H1 (cell line): ENCODE measurements around the gene PTPRG. TPM values are rescaled to one million over a fixed set of nuclear protein-coding genes. Genes with fewer than 3 reads are reported as not detected.

ENCODE experiments used
- CTCF ChIA-PET: fragments of 300-600 bp; sonication (Branson Sonifier 250); formaldehyde crosslinking; loops from one replicate; lab custom pipeline; 2021; ENCODE audit not compliant: partially characterized antibody; lab: Charles Lee
- POLR2A ChIA-PET: fragments of 300-600 bp; sonication (Branson Sonifier 250); formaldehyde crosslinking; loops from one replicate; lab custom pipeline; 2021; ENCODE audit warnings: inconsistent platforms; ENCODE audit not compliant: partially characterized antibody; lab: Charles Lee
- DNase-seq, 2 experiments: peaks; one replicate each; pipeline versions ENCODE4 v3.0.0 to v3.0.0-alpha.2; 2010 to 2022; ENCODE audit warnings: low spot score in 2 of 2, low read depth in 1 of 2, mixed read lengths in 1 of 2
- FAIRE-seq: peaks from 2 replicates; lab custom pipeline; 2011; peaks lifted over from hg19 to GRCh38; lab: Jason Lieb, UNC
- H2AFZ ChIP-seq: 2 replicates; pipeline ENCODE4 v1.8.1; 2012; ENCODE audit warnings: low read length, inconsistent platforms
- H2AK5ac ChIP-seq: 2 replicates; pipeline ENCODE4 v1.6.1; 2013; ENCODE audit warnings: low read depth, low read length
- H2BK120ac ChIP-seq: replicated peaks from 2 replicates; pipeline ENCODE3; 2013; ENCODE audit warnings: low read depth, low read length, inconsistent platforms
- H2BK12ac ChIP-seq: 2 replicates; pipeline ENCODE4 v1.6.1; 2013; ENCODE audit warnings: low read depth, low read length
- H2BK15ac ChIP-seq: 2 replicates; pipeline ENCODE4 v1.6.1; 2013; ENCODE audit warnings: low read length
- H2BK20ac ChIP-seq: 2 replicates; pipeline ENCODE4 v1.6.1; 2013; ENCODE audit warnings: low read length
- H2BK5ac ChIP-seq: 2 replicates; pipeline ENCODE4 v1.6.1; 2013; ENCODE audit warnings: low read depth, low read length
- H3K14ac ChIP-seq: 2 replicates; pipeline ENCODE4 v1.6.1; 2013; ENCODE audit warnings: inconsistent platforms; ENCODE audit not compliant: insufficient read length
- H3K18ac ChIP-seq: 2 replicates; pipeline ENCODE4 v1.6.1; 2013; ENCODE audit warnings: low read length; ENCODE audit errors: extremely low read depth
- H3K23ac ChIP-seq: 2 replicates; pipeline ENCODE4 v1.6.1; 2013; ENCODE audit warnings: inconsistent platforms; ENCODE audit not compliant: insufficient read length
- H3K23me2 ChIP-seq: 2 replicates; pipeline ENCODE4 v1.6.1; 2013; ENCODE audit warnings: low read depth, low read length
- H3K27ac ChIP-seq: 2 replicates; pipeline ENCODE4 v1.6.1; 2011; ENCODE audit warnings: low read depth, low read length, inconsistent platforms
- H3K27me3 ChIP-seq, 4 experiments: replicated peaks in 1 of 4; 1 replicate in 1 of 4; 2 replicates in 3 of 4; pipeline versions ENCODE4 v1.6.1 to v1.8.1; 2011 to 2013; ENCODE audit warnings: low read length in 3 of 4, mild to moderate bottlenecking in 3 of 4, inconsistent platforms in 2 of 4, mixed read lengths in 2 of 4, moderate library complexity in 1 of 4; ENCODE audit not compliant: control insufficient read depth in 3 of 4, insufficient read depth in 3 of 4; ENCODE audit errors: extremely low read depth in 1 of 4
- H3K36me3 ChIP-seq, 4 experiments: 2 replicates each; pipeline versions ENCODE4 v1.6.1 to v1.8.1; 2011 to 2013; ENCODE audit warnings: mild to moderate bottlenecking in 4 of 4, low read length in 3 of 4, moderate library complexity in 2 of 4, control low read depth in 1 of 4, inconsistent platforms in 1 of 4; ENCODE audit not compliant: insufficient read depth in 4 of 4, control insufficient read depth in 2 of 4
- H3K4ac ChIP-seq: replicated peaks from 2 replicates; pipeline ENCODE3; 2013; ENCODE audit warnings: low read length, low read depth, mixed read lengths, inconsistent platforms; ENCODE audit not compliant: insufficient read length
- H3K4me1 ChIP-seq, 4 experiments: replicated peaks in 1 of 4; 1 replicate in 1 of 4; 2 replicates in 3 of 4; pipeline versions ENCODE4 v1.6.1 to v1.8.1; 2011 to 2013; ENCODE audit warnings: low read length in 3 of 4, inconsistent platforms in 2 of 4, mixed read lengths in 1 of 4; ENCODE audit not compliant: insufficient read depth in 4 of 4, control insufficient read depth in 3 of 4
- H3K4me2 ChIP-seq, 2 experiments: 2 replicates each; pipeline versions ENCODE4 v1.6.1 to v1.8.1; 2011 to 2013; ENCODE audit warnings: low read depth in 2 of 2, low read length in 2 of 2, control low read depth in 1 of 2, inconsistent platforms in 1 of 2, mild to moderate bottlenecking in 1 of 2; ENCODE audit not compliant: insufficient read depth in 1 of 2
- H3K4me3 ChIP-seq, 4 experiments: fragments of 200-600, 300-600 bp in 1 of 4; sonication (generic), shearing (Covaris generic), sonication (Bioruptor Twin) in 1 of 4; 2 replicates each; pipeline versions ENCODE4 v1.5.1 to v1.8.1; 2011 to 2016; ENCODE audit warnings: low read length in 4 of 4, low read depth in 3 of 4, control low read depth in 2 of 4, inconsistent platforms in 2 of 4, mild to moderate bottlenecking in 2 of 4, mixed read lengths in 1 of 4, moderate library complexity in 1 of 4; ENCODE audit not compliant: insufficient read depth in 2 of 4; ENCODE audit errors: extremely low read depth in 1 of 4
- H3K56ac ChIP-seq: replicated peaks from 2 replicates; pipeline ENCODE3; 2013; ENCODE audit warnings: low read depth, mild to moderate bottlenecking, mixed read lengths, low read length, inconsistent platforms; ENCODE audit not compliant: insufficient read length
- H3K79me1 ChIP-seq: 2 replicates; pipeline ENCODE4 v1.6.1; 2013; ENCODE audit warnings: low read depth, low read length, control low read depth
- H3K79me2 ChIP-seq, 2 experiments: 2 replicates each; pipeline versions ENCODE4 v1.6.1 to v1.8.1; 2012 to 2013; ENCODE audit warnings: low read length in 2 of 2, mild to moderate bottlenecking in 2 of 2, inconsistent platforms in 1 of 2; ENCODE audit not compliant: insufficient read depth in 2 of 2, control insufficient read depth in 1 of 2
- H3K9ac ChIP-seq, 4 experiments: replicated peaks in 1 of 4; 1 replicate in 1 of 4; 2 replicates in 3 of 4; pipeline versions ENCODE4 v1.6.1 to v1.8.1; 2011 to 2013; ENCODE audit warnings: low read depth in 3 of 4, low read length in 3 of 4, control low read depth in 2 of 4, mild to moderate bottlenecking in 2 of 4, moderate library complexity in 2 of 4, inconsistent platforms in 1 of 4; ENCODE audit errors: extremely low read depth in 1 of 4
- H3K9me3 ChIP-seq, 2 experiments: 2 replicates each; pipeline versions ENCODE4 v1.6.1 to v1.8.1; 2012 to 2013; ENCODE audit warnings: mild to moderate bottlenecking in 2 of 2, moderate library complexity in 2 of 2, control low read depth in 1 of 2, inconsistent platforms in 1 of 2, low read depth in 1 of 2, low read length in 1 of 2, mixed read lengths in 1 of 2; ENCODE audit not compliant: insufficient read depth in 2 of 2
- H4K20me1 ChIP-seq, 2 experiments: replicated peaks in 1 of 2; 2 replicates each; pipeline versions ENCODE3 to v1.8.1; 2011 to 2013; ENCODE audit warnings: inconsistent platforms in 2 of 2, low read length in 2 of 2, mild to moderate bottlenecking in 1 of 2; ENCODE audit not compliant: insufficient read depth in 2 of 2, control insufficient read depth in 1 of 2
- H4K5ac ChIP-seq: 2 replicates; pipeline ENCODE4 v1.6.1; 2013; ENCODE audit warnings: low read length, low read depth, mixed read lengths, inconsistent platforms; ENCODE audit not compliant: insufficient read length
- H4K8ac ChIP-seq: 2 replicates; pipeline ENCODE4 v1.8.0; 2013; ENCODE audit warnings: mild to moderate bottlenecking, moderate library complexity, low read length, inconsistent platforms; ENCODE audit not compliant: insufficient read depth; ENCODE audit errors: extremely low read depth
- H4K91ac ChIP-seq: replicated peaks from 2 replicates; pipeline ENCODE3; 2013; ENCODE audit warnings: low read length, mixed read lengths, inconsistent platforms; ENCODE audit not compliant: insufficient read length
- KDM4A ChIP-seq: IDR thresholded peaks from one replicate; pipeline ENCODE4 v1.7.1; 2012; ENCODE audit warnings: low read depth, mild to moderate bottlenecking, moderate library complexity, low read length, inconsistent platforms; ENCODE audit not compliant: severe bottlenecking
- RAD21 ChIP-seq, 2 experiments: IDR thresholded peaks in 1 of 2; conservative IDR thresholded peaks in 1 of 2; 2 replicates each; pipeline ENCODE4 v1.6.1; 2011; ENCODE audit warnings: low read depth in 2 of 2, low read length in 2 of 2, improper control_type of control experiment in 1 of 2, inconsistent platforms in 1 of 2, mild to moderate bottlenecking in 1 of 2, moderate library complexity in 1 of 2
- SAP30 ChIP-seq: fragments of 300-600 bp; sonication (generic); IDR thresholded peaks from 2 replicates; pipeline ENCODE4 v1.7.1; 2012; ENCODE audit warnings: low read length, moderate library complexity, mild to moderate bottlenecking, inconsistent platforms; ENCODE audit not compliant: insufficient read depth, insufficient replicate concordance
- TAF1 ChIP-seq: IDR thresholded peaks from 2 replicates; pipeline ENCODE4 v1.6.1; 2011; ENCODE audit warnings: mild to moderate bottlenecking, low read depth, low read length
- WGBS, 2 experiments: shearing (Covaris generic) in 1 of 2; methylation state at CpG; one replicate each; pipeline versions ENCODE4 v1.1.6 to v1.1.7; 2013 to 2015; ENCODE audit warnings: low lambda C conversion rate in 2 of 2, mixed read lengths in 2 of 2, inconsistent platforms in 1 of 2, low coverage in 1 of 2, missing lambda C conversion rate in 1 of 2; ENCODE audit not compliant: insufficient replicate concordance in 2 of 2, insufficient coverage in 1 of 2, insufficient read length in 1 of 2; ENCODE audit errors: extremely low coverage in 1 of 2, missing lambda C conversion rate in 1 of 2; 5-methylcytosine and 5-hydroxymethylcytosine counted together
- polyA plus RNA-seq, 7 experiments: library from polyadenylated mRNA; depleted of rRNA in 3 of 7; stranded (reverse) in 5 of 7; unstranded in 2 of 7; fragments of >200 nt in 5 of 7; fragments of 200-250 nt in 2 of 7; gene quantifications; 1 replicate in 5 of 7; 2 replicates in 1 of 7; 4 replicates in 1 of 7; pipeline versions ENCODE4 v1.2.1 to v1.2.3, GENCODE V29; 2011 to 2013; ENCODE audit warnings: missing spikeins in 2 of 7, mixed read lengths in 2 of 7
- total RNA-seq: library from RNA; stranded (reverse); fragmentation: NEBNext Ultra II Directional; extraction: Animal tissue kit (Norgen Biotek cat#: 25700); gene quantifications from 2 replicates; pipeline ENCODE4 v1.2.1, GENCODE V29; 2021

PTPRG gene
- total and polyA plus RNA-seq, 2 of the 8 experiments (the other 6 are each of a cell fraction or from before 2014, with no cell fraction given), result 23.3 to 96.2 TPM

GRCh38 chr3:62117903-62118548 lies 556.7 kb downstream of the PTPRG start:
- H3K27ac ChIP-seq, result no peak overlapping the region
- H3K23me2 ChIP-seq, result no peaks in the 10 kb centered on the region
- H2BK15ac ChIP-seq, result no peak overlapping the region
- DNase-seq, result no peak
- H2BK20ac ChIP-seq, result no peak overlapping the region
- no peak overlapping the region for H3K9ac ChIP-seq
- H3K23ac ChIP-seq, result no peak overlapping the region
- no peak overlapping the region for H2BK120ac ChIP-seq
- no peaks in the 10 kb centered on the region; a peak in 1 of 8 replicates for H3K36me3 ChIP-seq
- no peak overlapping the region for H3K4me2 ChIP-seq
- H3K4me3 ChIP-seq, result no peak overlapping the region
- FAIRE-seq, result no peak
- no peaks in the 10 kb centered on the region for H3K79me2 ChIP-seq
- no peak overlapping the region for H3K56ac ChIP-seq
- no peak overlapping the region for H2AFZ ChIP-seq
- no peak overlapping the region for H3K18ac ChIP-seq
- 0 out of 4 replicates have a peak, but pooled peaks cover 0 to 3% of the 10 kb centered on the region in 2 experiments for H3K9me3 ChIP-seq
- H4K20me1 ChIP-seq, result peaks cover 0 to 1% of the 10 kb centered on the region in 2 experiments
- H3K4ac ChIP-seq, result no peak overlapping the region
- H2BK12ac ChIP-seq, result no peak overlapping the region
- H2AK5ac ChIP-seq, result no peak overlapping the region
- no peak overlapping the region for H4K8ac ChIP-seq
- H3K27me3 ChIP-seq, result no peaks in the 10 kb centered on the region
- no peak overlapping the region for H4K91ac ChIP-seq
- H4K5ac ChIP-seq, result no peak overlapping the region
- H2BK5ac ChIP-seq, result no peak overlapping the region
- ChIA-PET CTCF (interaction anchor here (0.6 to 2.1 kb wide), 2 partner anchors 13 to 70 kb away, joined by 3 to 10 read pairs; no protein-coding TSS in a partner anchor), POLR2A (no interaction called here)
- peaks cover 0 to 4% (median under 1%) of the 10 kb centered on the region in 4 experiments; a peak in 1 of 7 replicates for H3K4me1 ChIP-seq
- H3K79me1 ChIP-seq, result no peaks in the 10 kb centered on the region
- WGBS, 2 experiments, result 92% methylated on average over 3 of the region's 3 CpGs; no CpG with 5 or more reads in 1 of the 2 experiments
- H3K14ac ChIP-seq, result no peak overlapping the region
- TF ChIP-seq TAF1 (no peak), SAP30 (no peak), RAD21 (IDR thresholded peaks at IDR 0.05 in 1 of 2, conservative IDR thresholded peaks at IDR 0.05 in 1 of 2; ENCODE audit: low read depth in 2 of 2, low read length in 2 of 2) (no peak), KDM4A (no peak)
